Measurements from ENCODE around the gene RPF1.
"Not testable (repeated sequence)": the region's sequence is repeated elsewhere in the genome, so short reads cannot be mapped to it uniquely, and the experiment has no call there.

RPF1 gene

DNA sequence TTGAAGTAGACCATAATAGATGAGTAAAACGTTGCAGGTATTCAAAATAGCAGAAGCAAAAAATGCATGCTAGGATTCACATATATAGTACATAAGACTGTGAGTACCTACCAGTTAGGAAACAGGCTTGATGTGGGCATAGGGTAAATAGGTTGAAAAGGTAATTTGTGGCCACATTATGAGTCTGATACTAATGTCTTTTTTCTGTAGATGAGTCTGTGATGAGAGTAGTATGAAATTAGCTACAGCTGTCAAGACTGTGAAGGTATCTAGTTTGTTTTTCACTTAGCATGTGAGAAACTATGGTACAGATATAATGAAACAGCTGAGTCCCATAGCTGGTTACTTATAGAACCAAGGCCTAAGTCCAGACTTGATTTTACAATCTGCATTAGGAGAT, 14.7 kb downstream of the RPF1 start:
- DNase-seq (ENCODE audit: low read depth) = no peak

- DNase-seq (ENCODE audit: low read depth) = no peak
Observed at GRCh38 chr1:84496498-84496897, 17.4 kb downstream of the RPF1 start.

- DNase-seq (ENCODE audit: low read depth) = no peak
Observed at GRCh38 chr1:84497631-84498275, 18.7 kb downstream of the RPF1 start.

GRCh38 chr1:84502927-84503326, 23.9 kb downstream of the RPF1 start:
- DNase-seq (ENCODE audit: low read depth) = no peak

GRCh38 chr1:84504580-84505492, 25.8 kb downstream of the RPF1 start:
- DNase-seq (ENCODE audit: low read depth) = no peak

- DNase-seq (ENCODE audit: low read depth) = no peak
Observed at GRCh38 chr1:84505493-84506001, 26.5 kb downstream of the RPF1 start.

DNA sequence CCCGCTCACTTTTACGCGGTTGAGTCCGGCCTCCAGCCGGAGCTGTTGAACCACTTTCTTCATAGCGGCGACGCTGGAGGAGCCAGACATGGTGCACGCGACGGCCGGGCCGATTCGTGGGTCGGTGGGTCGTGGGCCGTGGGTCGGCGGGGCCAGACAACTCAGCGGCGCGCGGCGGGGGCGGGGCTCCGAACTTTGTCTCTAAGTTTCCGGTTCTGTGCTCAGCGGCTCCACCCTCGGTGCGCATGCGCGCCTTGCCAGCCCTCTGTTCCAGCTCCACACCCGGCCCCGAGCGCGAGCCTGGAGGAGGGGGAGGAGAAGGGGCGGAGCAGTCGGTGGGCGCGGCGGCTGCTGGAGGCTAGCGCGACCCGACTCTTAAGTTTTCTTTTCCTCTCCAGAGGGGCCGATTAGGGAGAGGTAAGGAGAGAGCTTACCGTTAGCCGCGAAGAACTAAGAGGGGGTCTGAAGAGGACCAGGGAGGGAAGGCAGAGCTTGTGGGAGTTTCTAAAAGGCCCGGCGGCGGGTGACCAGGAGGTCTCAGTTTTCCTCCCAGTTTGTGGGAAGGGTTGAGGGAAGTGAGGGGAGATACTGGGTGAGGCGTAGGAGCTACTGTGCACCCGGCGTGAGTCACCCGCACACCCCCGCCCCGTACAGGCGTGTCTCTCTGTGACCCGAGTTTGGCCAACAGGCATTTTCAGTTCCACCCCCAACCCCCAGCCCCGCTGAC, 27.1 kb downstream of the RPF1 start, which contains the start of the genes GNG5 and SPATA1:
GNG5 (minus strand) TSS at position 580 of the 727 bp plus-strand sequence; CDS start at position 90, 490 bp downstream.
SPATA1 (plus strand) TSS at position 385 of the 727 bp plus-strand sequence. CDS start 9,974 bp downstream, outside the sequence.
- DNase-seq (ENCODE audit: low read depth) = peak; percentile 98

DNA sequence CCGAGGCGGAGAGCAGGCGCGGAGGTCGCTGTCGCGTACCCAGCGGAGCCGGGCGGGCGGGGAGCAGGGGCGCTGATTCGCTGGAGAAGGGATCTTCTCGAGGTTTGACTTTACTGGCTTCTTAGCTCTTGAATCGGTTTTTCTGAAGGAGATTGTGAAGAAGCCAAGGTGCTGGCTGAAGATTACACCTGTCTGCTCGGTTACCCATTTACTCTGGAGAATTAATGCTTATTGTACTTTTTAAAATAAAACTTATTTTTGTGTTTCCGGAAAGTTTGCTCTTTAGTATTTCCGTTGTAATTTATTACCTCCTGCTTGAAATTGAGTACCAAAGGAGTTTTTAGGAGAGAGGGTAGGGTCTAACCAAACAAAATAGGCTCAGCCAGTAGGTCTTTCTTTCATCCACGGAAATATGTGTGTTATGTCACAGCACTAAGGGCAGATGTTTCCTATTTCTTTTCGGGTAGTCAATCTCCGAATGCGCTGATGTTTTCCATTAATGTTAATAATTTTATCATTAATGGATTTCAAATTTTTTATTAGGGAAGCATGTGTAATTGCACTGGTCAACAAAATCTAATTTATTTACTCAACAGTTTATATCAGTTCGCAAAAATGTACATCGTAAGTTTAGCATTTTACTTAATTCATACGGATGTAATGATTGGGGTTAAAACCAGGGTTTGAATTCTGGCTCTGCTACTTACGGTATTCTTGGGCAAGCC, 27.8 kb downstream of the RPF1 start:
- DNase-seq (ENCODE audit: low read depth) = no peak

DNA sequence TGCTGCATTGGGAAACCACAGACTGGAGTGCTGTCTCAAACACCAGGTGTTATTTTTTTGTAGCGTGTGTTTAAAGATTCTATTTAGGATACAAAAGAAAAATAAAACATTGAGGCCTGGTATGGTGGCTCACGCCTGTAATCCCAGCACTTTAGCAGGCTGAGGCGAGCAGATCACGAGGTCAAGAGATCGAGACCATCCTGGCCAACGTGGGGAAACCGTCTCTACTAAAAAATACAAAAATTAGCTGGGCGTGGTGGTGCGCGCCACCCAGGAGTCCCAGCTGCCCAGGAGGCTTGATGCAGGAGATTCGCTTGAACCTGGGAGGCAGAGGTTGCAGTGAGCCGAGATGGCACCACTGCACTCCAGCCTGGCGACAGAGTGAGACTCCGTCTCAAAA, 28.8 kb downstream of the RPF1 start:
- not testable (repeated sequence) for DNase-seq (ENCODE audit: low read depth)

DNA sequence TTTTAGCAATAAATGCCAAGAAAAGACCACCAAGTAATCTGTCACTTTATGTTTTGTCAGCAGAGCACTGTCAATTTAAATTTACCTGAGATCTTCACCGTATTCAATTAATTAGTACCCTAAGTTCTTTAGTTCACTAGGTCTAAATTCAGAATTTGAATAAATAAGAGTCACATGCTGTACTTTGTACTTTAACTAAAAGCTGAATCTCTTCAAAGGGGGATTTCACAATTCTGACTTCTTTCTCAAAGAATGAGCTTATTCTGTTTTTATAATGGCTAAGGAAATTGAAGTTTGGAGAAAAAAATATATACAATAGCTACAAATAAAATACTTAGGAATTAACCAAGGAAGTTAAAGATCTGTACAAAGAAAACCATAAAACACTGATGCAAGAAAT, 29.4 kb downstream of the RPF1 start:
- DNase-seq (ENCODE audit: low read depth) = no peak

DNA sequence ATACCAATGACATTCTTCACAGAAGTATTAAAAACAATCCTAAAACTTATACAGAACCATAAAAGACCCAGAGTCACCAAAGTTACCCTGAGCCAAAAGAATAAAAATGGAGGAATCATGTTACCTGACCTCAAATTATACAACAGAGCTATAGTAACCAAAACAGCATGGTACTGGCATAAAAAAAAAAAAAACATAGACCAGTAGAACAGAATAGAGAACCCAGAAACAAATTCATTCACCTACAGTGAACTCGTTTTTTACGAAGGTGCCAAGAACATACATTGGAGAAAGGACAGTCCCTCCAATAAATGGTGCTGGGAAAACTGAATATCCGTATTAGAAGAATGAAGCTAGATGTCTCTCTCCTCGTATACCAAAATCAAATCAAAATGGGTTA, 30.0 kb downstream of the RPF1 start:
- DNase-seq (ENCODE audit: low read depth) = no peak

DNA sequence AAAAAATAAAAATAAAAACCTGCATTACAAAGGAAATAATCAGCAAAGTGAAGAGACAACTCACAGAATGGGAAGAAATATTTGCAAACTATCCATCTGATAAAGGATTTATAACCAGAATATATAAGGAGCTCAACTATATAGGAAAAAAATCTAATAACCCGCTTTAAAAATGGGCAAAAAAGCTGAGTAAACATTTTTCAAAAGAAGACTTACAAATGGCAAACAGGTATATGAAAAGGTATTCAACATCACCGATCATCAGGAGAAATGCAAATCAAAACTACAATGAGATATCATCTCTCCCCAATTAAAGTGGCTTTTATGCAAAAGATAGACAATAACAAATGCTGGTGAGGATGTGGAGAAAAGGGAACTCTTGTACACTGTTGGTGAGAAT, 31.1 kb downstream of the RPF1 start:
- DNase-seq (ENCODE audit: low read depth) = no peak

- DNase-seq (ENCODE audit: low read depth) = no peak
Observed at GRCh38 chr1:84510668-84511067, 31.6 kb downstream of the RPF1 start.

- DNase-seq (ENCODE audit: low read depth) = no peak
Observed at GRCh38 chr1:84524590-84524989, 45.5 kb downstream of the RPF1 start.

- DNase-seq (ENCODE audit: low read depth) = no peak
Observed at GRCh38 chr1:84525779-84526178, 46.7 kb downstream of the RPF1 start.

DNA sequence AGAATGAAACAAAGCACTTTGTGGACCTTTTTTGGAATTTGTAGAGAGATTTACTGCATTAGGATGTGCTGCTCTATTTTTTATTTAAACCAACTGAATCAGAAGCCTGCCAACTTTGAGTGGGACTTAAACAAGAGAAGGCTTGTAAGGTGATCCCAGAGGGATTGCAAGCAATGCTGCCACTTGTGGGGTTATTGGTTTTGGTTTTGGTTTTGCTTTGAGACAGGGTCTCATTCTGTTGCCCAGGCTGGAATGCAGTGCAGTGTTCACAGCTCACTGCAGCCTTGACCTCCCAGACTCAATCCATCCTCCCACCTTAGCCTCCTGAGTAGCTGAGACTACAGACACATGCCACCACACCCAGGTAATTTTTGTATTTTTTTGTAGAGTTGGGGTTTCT, 59.5 kb downstream of the RPF1 start:
- no peak for DNase-seq (ENCODE audit: low read depth)

DNA sequence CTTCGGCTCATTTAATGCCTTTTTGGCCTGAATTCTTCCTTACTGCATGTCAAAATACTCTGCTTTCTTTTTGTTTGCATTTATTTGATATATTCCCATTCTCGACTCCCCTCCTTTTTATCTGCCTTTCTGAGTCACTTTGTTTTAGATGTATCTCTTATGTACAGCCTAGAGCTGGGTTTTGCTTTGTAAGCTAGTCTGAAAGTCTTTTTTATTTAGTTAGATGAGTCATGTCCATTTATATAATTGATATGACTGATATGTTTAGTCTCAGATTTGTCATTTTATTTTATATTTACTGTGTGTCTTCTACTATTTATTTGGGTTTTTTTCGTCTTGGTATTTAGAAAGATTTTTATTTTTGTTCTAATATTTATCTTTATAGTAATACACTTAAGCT, 60.9 kb downstream of the RPF1 start:
- no peak for DNase-seq (ENCODE audit: low read depth)

DNA sequence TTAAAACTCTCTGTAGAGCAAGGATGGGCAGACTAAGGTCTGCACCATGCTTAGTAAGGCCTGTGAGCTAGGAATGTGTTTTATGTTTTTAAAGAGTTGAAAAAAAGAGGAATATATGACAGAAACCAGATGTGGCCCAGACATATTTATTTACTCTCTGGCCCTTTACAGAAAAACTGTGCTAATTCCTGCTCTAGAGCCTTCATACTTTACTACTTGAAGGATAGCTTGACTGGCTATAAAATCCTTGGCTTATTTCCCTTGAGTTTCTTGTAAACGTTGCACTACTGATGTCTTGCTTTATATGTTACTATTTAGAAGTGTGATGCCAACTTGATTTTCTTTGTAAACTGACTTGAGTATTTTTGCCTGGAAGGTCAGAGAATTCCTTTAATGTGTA, 61.7 kb downstream of the RPF1 start:
- no peak for DNase-seq (ENCODE audit: low read depth)

GRCh38 chr1:84541679-84542078, 62.6 kb downstream of the RPF1 start:
- no peak for DNase-seq (ENCODE audit: low read depth)

All from activated T-helper 9 cell treated with anti-CD3 and anti-CD28 coated beads, Interleukin-2, amount 50 U/mL, for 16 hours (primary cell).